OCI-LY3 (cell line): ENCODE results near the gene INAFM1.

ENCODE experiments used
- H2AFZ ChIP-seq: fragments of 200-600, 300-600 bp; shearing (Covaris generic); 2 replicates; pipeline ENCODE4 v1.6.0; 2014; ENCODE audit warnings: antibody characterized with exemption, low read depth, low read length
- H3K27ac ChIP-seq: fragments of 200-600, 300-600 bp; sonication (generic); 2 replicates; pipeline ENCODE4 v1.5.1; 2014; ENCODE audit warnings: mild to moderate bottlenecking, low read length, moderate library complexity, mixed read lengths
- H3K27me3 ChIP-seq: fragments of 200-600, 300-600 bp; sonication (generic); 2 replicates; pipeline ENCODE4 v1.6.1; 2014; ENCODE audit warnings: low read depth, low read length, mixed read lengths
- H3K36me3 ChIP-seq: fragments of 200-600, 300-600 bp; sonication (generic); replicated peaks from 2 replicates; pipeline ENCODE3; 2014; ENCODE audit warnings: low read depth, low read length, mixed read lengths
- H3K4me1 ChIP-seq: fragments of 300-600, 200-600 bp; sonication (generic); 2 replicates; pipeline ENCODE4 v1.6.1; 2014; ENCODE audit warnings: low read length, mixed read lengths
- H3K4me2 ChIP-seq: fragments of 200-600, 300-600 bp; sonication (generic); 2 replicates; pipeline ENCODE4 v1.6.1; 2014; ENCODE audit warnings: low read length, mixed read lengths
- H3K4me3 ChIP-seq: fragments of 300-600, 200-600 bp; sonication (generic); 2 replicates; pipeline ENCODE4 v1.5.1; 2014; ENCODE audit warnings: antibody characterized with exemption, mild to moderate bottlenecking, low read length, moderate library complexity
- H3K79me2 ChIP-seq: fragments of 300-600, 200-600 bp; shearing (Covaris generic); 2 replicates; pipeline ENCODE4 v1.6.1; 2014; ENCODE audit warnings: mild to moderate bottlenecking, low read length, mixed read lengths
- H3K9ac ChIP-seq: fragments of 300-600, 200-600 bp; shearing (Covaris generic); 2 replicates; pipeline ENCODE4 v1.6.0; 2014; ENCODE audit warnings: mild to moderate bottlenecking, low read length, moderate library complexity
- H3K9me3 ChIP-seq: fragments of 200-600, 300-600 bp; shearing (Covaris generic); 2 replicates; pipeline ENCODE4 v1.6.1; 2014; ENCODE audit warnings: low read length, mixed read lengths; ENCODE audit not compliant: insufficient read depth
- H4K20me1 ChIP-seq: fragments of 200-600, 300-600 bp; sonication (generic); 2 replicates; pipeline ENCODE4 v1.6.1; 2016; ENCODE audit warnings: low read length, mixed read lengths; ENCODE audit not compliant: insufficient read depth
- CTCF ChIP-seq: fragments of 200-600, 300-600 bp; sonication (generic); IDR thresholded peaks from 2 replicates; pipeline ENCODE4 v1.5.1; 2014; ENCODE audit warnings: antibody characterized with exemption, low read length, low read depth
- EZH2phosphoT487 ChIP-seq: fragments of 200-600 bp; shearing (Covaris generic); IDR thresholded peaks from 2 replicates; pipeline ENCODE4 v1.6.1; 2018; ENCODE audit warnings: antibody characterized with exemption, mixed run types, low read depth

INAFM1 gene

GRCh38 chr19:47240556-47240955 lies 34.1 kb upstream of the INAFM1 start:
- TF ChIP-seq EZH2phosphoT487: no peak
- no peak for TF ChIP-seq CTCF
- no peak overlapping the region for H3K9ac ChIP-seq
- H4K20me1 ChIP-seq: no peaks in the 10 kb centered on the region
- H3K9me3 ChIP-seq: no peaks in the 10 kb centered on the region
- H3K4me2 ChIP-seq: peak overlapping the region; percentile 87
- no peak overlapping the region for H2AFZ ChIP-seq
- no peaks in the 10 kb centered on the region for H3K79me2 ChIP-seq
- H3K27me3 ChIP-seq: peaks cover 32% of the 10 kb centered on the region
- H3K4me3 ChIP-seq: peak overlapping the region; percentile 72
- peaks cover 34% of the 10 kb centered on the region for H3K4me1 ChIP-seq
- no peaks in the 10 kb centered on the region for H3K36me3 ChIP-seq
- H3K27ac ChIP-seq: no peak overlapping the region

GRCh38 chr19:47240996-47241918 lies 33.4 kb upstream of the INAFM1 start:
- H3K4me1 ChIP-seq: peaks cover 34% of the 10 kb centered on the region
- H4K20me1 ChIP-seq: no peaks in the 10 kb centered on the region
- H3K9ac ChIP-seq: peak overlapping the region; percentile 42; the same call in 1 of the 2 replicates
- H3K27ac ChIP-seq: no peak overlapping the region
- H3K4me2 ChIP-seq: peak overlapping the region; percentile 87
- peak overlapping the region; percentile 72 for H3K4me3 ChIP-seq
- no peaks in the 10 kb centered on the region for H3K79me2 ChIP-seq
- no peaks in the 10 kb centered on the region for H3K36me3 ChIP-seq
- TF ChIP-seq CTCF (no peak), EZH2phosphoT487 (no peak)
- no peaks in the 10 kb centered on the region for H3K9me3 ChIP-seq
- H2AFZ ChIP-seq: no peak overlapping the region; the same call in 1 of the 2 replicates
- H3K27me3 ChIP-seq: peaks cover 28% of the 10 kb centered on the region

- peaks cover 34% of the 10 kb centered on the region for H3K4me1 ChIP-seq
- H3K27me3 ChIP-seq: peaks cover 25% of the 10 kb centered on the region
Observed at GRCh38 chr19:47241919-47242577, 32.6 kb upstream of the INAFM1 start.

More at GRCh38 chr19:47241919-47242577, 32.6 kb upstream of the INAFM1 start:
- TF ChIP-seq EZH2phosphoT487 (no peak), CTCF (no peak)
- no peaks in the 10 kb centered on the region for H3K79me2 ChIP-seq
- H3K36me3 ChIP-seq: no peaks in the 10 kb centered on the region
- H4K20me1 ChIP-seq: no peaks in the 10 kb centered on the region
- H3K9ac ChIP-seq: no peak overlapping the region
- H3K9me3 ChIP-seq: no peaks in the 10 kb centered on the region
- H2AFZ ChIP-seq: no peak overlapping the region
- peak overlapping the region; percentile 87 for H3K4me2 ChIP-seq
- peak overlapping the region; percentile 72 for H3K4me3 ChIP-seq
- no peak overlapping the region for H3K27ac ChIP-seq
